ENCODE data around the gene SMYD3.
"Not testable (repeated sequence)": the region's sequence is repeated elsewhere in the genome, so short reads cannot be mapped to it uniquely, and the experiment has no call there.

SMYD3 gene

GRCh38 chr1:245779797-245780755, 727.0 kb downstream of the SMYD3 start:
- no peak for FAIRE-seq

DNA sequence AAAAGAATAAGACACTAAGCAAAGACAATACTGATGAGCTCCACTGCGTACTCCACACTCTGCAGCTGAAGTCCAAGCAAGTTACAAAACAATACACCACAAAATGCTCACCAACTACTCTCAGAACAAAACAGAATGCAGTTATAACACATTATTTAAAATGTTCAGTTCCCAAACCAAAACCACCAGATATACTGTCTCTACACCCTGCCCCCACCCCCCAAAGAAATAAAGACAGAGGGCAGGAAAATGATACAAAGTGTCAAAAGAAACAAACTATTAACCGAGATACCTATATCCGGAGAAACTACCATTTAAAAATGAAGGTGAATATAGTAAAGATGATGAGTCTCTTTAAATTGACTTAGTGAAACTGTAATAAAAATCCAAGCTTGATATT, 729.3 kb downstream of the SMYD3 start:
- no peak for FAIRE-seq

- no peak for FAIRE-seq
Observed at GRCh38 chr1:245776694-245777332, 730.3 kb downstream of the SMYD3 start.

GRCh38 chr1:245776139-245776538, 730.9 kb downstream of the SMYD3 start:
- FAIRE-seq = peak; percentile 39

DNA sequence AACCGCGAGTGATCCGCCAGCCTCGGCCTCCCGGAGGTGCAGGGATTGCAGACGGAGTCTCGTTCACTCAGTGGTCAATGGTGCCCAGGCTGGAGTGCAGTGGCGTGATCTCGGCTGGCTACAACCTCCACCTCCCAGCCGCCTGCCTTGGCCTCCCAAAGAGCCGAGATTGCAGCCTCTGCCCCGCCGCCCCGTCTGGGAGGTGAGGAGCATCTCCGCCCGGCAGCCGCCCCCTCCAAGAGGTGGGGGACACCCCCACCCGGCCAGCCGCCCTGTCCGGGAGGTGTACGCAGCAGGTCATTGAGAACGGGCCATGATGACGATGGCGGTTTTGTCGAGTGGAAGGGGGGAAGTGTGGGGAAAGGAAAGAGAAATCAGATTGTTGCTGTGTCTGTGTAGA, 732.1 kb downstream of the SMYD3 start:
- FAIRE-seq = not testable (repeated sequence)

DNA sequence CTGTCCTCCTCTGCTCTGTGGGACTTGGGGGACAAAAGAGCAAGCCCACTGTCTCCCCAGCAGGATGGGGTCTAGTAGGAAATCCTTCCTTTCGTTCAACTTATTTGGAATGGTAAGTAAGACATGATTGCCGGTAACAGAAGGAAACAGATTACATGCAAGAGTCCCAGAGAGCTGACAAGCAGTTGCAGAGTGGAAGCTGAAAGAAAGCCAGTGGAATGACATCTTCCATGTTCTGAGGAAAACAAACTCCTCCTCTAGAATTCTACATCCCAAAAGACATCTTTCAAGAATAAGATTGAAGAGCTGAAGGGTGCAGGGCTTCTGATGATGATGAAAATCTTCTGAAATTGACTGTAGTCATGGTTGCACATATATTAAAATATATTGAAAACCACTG, 732.9 kb downstream of the SMYD3 start:
- FAIRE-seq = no peak

DNA sequence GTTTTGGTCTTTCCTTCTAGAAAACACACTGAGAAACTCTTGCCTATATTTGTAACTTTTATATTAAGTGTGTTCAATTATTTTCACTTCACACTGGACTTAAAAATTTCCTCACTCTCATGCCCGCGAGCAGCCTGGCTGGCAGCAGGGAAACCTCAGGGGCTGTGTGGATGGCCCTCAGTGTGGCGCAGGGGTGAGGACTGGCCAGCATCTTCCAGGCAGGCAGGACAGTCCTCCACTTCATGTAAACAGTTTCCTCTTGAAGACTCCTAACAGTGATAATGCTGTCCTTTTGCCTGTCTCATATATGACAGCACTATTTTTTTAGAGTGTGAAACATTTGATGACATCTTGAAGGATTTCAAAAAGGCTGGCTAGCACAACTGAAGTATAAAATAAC, 733.7 kb downstream of the SMYD3 start:
- FAIRE-seq = no peak

- FAIRE-seq = no peak
Observed at GRCh38 chr1:245772739-245773138, 734.3 kb downstream of the SMYD3 start.

- FAIRE-seq = no peak
Observed at GRCh38 chr1:245772325-245772724, 734.8 kb downstream of the SMYD3 start.

DNA sequence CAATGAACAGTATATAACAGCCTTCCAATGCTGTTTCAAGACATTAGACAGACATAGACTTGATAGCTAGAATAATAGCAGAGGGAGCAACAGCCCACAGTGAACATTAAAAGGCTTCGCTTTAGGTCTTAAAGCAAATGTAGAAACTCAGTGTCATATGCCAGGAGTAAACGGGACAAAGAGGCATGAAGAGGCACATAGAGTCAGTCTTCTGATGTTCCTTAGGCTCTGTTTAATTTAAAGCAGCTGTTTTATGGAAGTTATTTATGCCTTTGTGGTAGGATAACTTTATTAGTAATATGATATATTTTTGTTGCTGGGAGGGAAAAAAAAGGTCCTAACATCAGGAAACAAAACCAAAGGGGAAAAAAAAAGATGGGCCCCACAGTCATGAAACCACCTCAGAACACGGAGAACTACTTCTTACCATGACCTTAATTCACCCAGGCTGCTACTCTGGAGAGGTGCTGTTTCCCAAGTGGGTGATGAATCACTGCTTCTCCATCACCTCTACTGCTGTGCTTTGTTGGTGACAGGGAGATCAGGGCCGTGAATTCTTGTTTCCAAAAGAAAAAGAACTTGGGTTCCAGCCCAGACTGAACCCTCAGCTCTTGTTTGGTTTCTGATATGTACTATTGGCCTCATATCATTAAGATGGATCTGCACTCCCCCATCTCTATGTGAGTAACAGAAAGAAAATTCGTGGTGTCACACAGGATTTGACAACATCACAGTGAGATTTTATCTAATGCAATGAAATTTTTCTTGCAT, 735.4 kb downstream of the SMYD3 start:
- FAIRE-seq = no peak

- no peak for FAIRE-seq
Observed at GRCh38 chr1:245770156-245770555, 736.9 kb downstream of the SMYD3 start.

DNA sequence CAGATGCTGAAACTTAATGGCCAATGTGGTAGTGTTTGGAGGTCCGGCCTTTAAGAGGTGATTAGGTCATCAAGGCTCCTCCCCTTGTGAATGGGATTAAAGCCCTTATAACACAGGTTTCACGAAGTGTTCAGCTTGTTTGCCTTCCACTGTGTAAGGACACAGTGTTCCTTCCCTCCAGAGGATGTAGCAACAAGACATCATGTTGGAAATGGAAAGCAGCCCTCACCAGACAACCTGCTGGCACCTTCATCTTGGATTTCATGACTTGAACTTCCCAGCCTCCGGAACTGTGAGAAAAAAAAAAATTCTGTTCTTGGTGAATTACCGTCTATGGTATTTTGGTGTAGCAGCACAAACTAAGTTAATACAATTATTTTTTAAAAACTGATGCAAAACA, 738.5 kb downstream of the SMYD3 start:
- FAIRE-seq = no peak

- no peak for FAIRE-seq
Observed at GRCh38 chr1:245765230-245766000, 741.7 kb downstream of the SMYD3 start.

DNA sequence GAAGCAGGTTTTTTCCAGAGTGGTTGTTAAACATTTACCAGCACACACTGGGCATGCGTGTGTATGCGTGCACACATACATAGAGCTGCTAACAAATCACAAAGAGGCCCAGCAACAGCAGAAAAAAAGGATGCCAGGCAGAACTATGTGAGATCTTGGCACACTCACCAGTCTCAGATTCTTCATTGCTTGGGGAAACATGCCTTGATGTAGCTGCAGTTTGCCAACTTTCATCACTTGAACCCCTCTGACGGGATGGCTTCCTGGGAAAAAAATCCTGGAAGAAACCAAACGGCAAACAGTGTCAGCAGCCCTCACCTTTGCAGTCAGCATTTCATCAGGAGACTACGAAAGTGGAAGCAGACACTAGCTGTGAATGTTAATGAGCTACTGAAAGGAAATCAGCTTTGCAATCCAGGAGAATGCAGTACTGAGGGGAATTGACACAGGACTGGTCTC, 743.2 kb downstream of the SMYD3 start:
- FAIRE-seq = no peak

DNA sequence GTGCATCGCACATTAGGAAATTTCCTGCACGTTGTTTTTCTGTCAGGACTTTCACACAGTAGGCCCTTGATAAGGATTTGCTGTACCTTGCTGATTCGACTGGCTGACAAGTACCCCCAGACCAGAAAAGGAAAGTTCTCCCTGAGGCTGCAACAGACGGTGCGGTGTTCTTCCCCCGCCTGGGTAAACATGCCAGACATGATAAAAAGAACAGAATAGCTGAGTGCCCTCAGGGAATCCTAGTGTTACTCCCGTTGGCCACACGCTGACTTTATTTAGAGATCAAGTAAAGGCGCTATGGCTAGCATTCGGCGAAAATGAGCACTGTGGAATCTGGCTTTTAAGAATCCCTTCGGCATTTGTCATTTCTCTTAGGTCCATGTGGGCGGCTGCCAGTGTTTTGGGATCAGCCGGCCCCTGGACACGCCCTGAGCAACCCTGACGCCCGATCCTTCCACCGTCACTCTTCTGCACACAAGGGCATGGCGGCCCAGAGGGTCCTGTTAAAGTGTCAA, 744.6 kb downstream of the SMYD3 start:
- no peak for FAIRE-seq

DNA sequence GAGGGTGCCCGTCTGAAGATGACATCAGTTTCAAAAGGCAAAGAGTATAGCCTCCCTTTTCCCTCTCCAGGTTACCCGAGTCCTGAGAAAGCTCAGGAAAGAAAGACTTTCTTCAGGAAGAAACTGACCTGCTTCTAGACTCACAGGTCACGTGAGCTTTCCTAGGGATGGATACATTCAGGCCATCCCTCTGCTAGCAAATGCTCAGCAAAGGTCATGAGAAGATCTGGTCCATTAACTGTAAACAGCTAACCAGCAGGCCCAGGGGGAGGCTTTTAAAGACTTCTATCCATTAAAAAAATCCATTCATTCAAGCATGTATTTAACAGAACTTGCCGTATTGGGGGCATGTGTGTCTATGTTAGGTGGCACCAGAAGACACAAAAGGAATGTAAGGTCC, 746.8 kb downstream of the SMYD3 start:
- FAIRE-seq = no peak

DNA sequence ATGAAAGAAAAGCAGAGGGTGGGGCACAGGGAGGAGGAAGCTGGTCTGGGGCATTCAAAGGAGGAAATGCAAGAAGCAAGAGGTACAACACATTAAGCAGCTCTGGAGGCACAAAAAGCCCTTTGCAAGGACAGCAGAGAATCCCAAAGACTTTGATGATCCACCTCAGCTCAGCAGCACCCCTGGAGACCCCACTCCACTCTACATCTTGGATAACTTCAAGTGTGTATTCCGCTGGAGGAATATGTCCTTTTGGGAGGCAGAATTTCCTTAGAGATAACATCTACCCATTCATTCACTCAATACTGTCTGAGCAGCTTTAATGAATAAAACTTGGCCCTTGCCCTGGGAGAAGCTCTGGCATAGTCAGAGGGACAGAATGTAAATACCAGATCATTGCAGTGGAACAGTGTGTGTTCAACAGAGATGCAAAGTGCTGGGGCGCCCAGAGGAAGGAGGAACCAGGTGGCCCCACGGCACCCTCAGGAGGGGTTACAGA, 752.6 kb downstream of the SMYD3 start:
- no peak for FAIRE-seq

DNA sequence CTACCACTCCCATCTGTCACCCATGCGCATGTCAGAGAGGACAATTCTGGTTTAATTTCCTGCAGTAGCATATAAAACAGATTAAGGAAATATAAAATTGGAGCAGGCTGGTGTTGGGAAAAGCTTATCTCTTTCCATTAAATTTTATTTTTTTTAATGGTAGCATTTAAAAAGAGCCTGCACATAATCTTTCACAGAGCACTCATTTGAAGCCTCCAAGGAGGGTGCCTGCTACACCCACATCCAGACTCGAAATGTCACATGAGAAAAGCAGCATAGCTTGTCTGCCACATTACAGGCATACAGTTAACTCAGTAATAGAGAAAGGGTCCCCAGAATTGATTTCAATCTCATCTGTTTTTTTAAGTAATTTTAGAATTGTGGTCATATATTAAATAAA, 753.3 kb downstream of the SMYD3 start:
- no peak for FAIRE-seq

- no peak for FAIRE-seq
Observed at GRCh38 chr1:245752561-245752960, 754.5 kb downstream of the SMYD3 start.

DNA sequence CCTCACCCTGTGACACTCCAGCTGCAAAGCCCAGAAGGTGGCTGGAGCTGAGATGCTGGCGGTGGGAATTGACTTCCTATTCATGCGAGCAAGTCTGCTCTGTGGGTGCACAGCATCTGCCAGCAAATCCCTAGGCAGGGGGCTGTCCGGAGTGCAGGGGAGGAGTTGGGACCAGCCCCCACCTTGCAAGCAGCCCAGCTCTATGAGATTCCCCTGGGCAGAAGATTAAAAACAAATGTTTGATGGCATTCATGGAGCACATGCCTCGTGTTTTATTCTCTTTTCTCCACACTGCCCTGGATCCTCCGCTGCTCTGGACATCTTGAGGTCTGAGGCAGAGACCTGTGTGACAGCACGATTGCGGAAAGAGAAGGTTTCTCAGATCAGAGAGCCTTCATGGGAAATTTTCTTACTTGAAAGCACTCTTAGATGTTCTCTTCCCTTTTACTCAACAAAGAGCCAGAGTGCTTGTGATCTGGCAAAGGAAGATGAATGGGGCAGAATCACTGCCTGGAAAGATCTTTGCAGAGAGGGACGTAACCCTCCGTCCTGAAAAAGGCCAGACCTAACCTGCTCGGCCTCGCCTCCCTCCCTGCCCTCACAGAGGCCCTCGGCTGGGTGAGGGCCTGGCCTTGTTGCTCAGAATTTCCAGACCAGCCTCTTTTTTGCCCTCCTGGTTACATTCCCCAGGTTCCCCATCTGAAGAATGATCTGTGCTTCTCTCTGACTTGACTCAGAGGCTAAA, 755.2 kb downstream of the SMYD3 start:
- FAIRE-seq = no peak

- no peak for FAIRE-seq
Observed at GRCh38 chr1:245751116-245751515, 756.0 kb downstream of the SMYD3 start.
